ENCODE data around the gene ZNF146. TPM values are rescaled to one million over a fixed set of nuclear protein-coding genes. Genes with fewer than 3 reads are reported as not detected.

ZNF146 gene
- 71.9 and 75.8 TPM in 2 replicates for total RNA-seq

DNA sequence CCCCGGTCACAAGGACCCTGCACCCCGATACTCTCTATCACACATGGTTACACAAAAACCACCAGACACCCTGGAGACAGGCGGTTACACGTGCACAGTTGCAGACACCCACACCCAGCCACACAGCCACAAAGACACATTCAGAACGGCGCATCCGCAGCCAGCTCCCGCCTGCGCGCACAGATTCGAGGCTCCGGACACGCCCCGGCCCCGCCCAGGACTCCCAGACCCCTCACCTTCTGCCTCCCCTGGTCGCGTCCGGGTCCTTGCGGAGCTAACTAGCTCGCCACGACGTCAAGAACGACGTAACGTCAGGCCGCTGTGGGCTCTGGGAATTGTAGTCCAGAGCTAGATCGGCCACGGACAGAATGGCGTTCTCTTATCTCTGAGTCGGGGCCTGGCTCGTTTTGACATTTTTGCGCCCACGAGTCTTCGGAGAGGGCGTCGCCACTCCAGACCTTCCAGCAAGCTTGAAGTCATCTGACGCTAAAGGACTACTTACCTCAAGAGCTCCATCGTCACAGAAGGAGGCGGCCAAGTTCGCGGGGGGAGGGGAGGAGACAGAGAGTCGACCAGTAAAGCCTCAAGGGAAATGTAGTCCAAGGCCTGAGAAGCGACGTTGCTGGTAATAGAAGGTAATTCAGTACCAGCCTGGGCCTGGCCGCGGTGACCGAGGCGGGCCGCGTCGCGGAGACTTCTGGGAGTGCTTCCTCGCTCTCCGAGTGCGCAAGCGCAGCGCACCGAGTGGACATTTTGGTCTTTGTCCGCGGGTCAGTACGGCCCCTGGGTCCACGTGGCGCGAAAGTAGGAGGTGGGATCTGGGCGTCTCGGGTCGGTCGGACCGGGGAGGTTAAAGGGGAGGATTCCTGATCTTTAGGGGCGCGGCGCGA is at the start of gene ZNF146, which contains the start of gene ZNF565:
Gene ZNF146 (plus strand): TSS at position 721 of the 890 bp plus-strand sequence. CDS start 21,335 bp downstream, outside the sequence.
Gene ZNF565 (minus strand): TSS at position 280 of the 890 bp plus-strand sequence. CDS start 12,680 bp downstream, outside the sequence.

Other genes with a start within 250 kb of the ZNF146 start
- 12.1 and 14.5 TPM in 2 replicates for gene SDHAF1, start 219.9 kb upstream of the ZNF146 start, total RNA-seq
- 0.09 and 0.28 TPM in 2 replicates for gene SYNE4, start 206.3 kb upstream of the ZNF146 start, total RNA-seq
- 13.7 and 16.7 TPM in 2 replicates for gene ALKBH6, start 200.9 kb upstream of the ZNF146 start, total RNA-seq
- 7.8 and 11.9 TPM in 2 replicates for gene CLIP3, start 182.2 kb upstream of the ZNF146 start, total RNA-seq
- 1.8 and 4.3 TPM in 2 replicates for gene THAP8, start 160.8 kb upstream of the ZNF146 start, total RNA-seq
- 0.55 and 0.85 TPM in 2 replicates for gene WDR62, start 160.2 kb upstream of the ZNF146 start, total RNA-seq
- gene OVOL3, start 104.0 kb upstream of the ZNF146 start, total RNA-seq, result not detected in 2 replicates
- 90.0 and 102 TPM in 2 replicates for gene POLR2I, start 100.2 kb upstream of the ZNF146 start, total RNA-seq
- gene TBCB, start 99.6 kb upstream of the ZNF146 start, total RNA-seq, result 196 and 210 TPM in 2 replicates
- 364 and 384 TPM in 2 replicates for gene CAPNS1, start 75.0 kb upstream of the ZNF146 start, total RNA-seq
- 45.4 and 90.6 TPM in 2 replicates for gene COX7A1, start 62.7 kb upstream of the ZNF146 start, total RNA-seq
- 4.6 and 5.6 TPM in 2 replicates for gene ZNF565, start 441 bp upstream of the ZNF146 start, total RNA-seq
- gene ZFP14, start 164.1 kb downstream of the ZNF146 start, total RNA-seq, result 3.8 and 4.1 TPM in 2 replicates
- 3.7 and 5.4 TPM in 2 replicates for gene ZFP82, start 203.5 kb downstream of the ZNF146 start, total RNA-seq